OCI-LY3 (cell line): Measurements from ENCODE around the gene CD302.

Source experiments
- H2AFZ ChIP-seq: fragments of 200-600, 300-600 bp; shearing (Covaris generic); 2 replicates; pipeline ENCODE4 v1.6.0; 2014; ENCODE audit warnings: antibody characterized with exemption, low read depth, low read length
- H3K27ac ChIP-seq: fragments of 200-600, 300-600 bp; sonication (generic); 2 replicates; pipeline ENCODE4 v1.5.1; 2014; ENCODE audit warnings: mild to moderate bottlenecking, low read length, moderate library complexity, mixed read lengths
- H3K27me3 ChIP-seq: fragments of 200-600, 300-600 bp; sonication (generic); 2 replicates; pipeline ENCODE4 v1.6.1; 2014; ENCODE audit warnings: low read depth, low read length, mixed read lengths
- H3K36me3 ChIP-seq: fragments of 200-600, 300-600 bp; sonication (generic); replicated peaks from 2 replicates; pipeline ENCODE3; 2014; ENCODE audit warnings: low read depth, low read length, mixed read lengths
- H3K4me1 ChIP-seq: fragments of 300-600, 200-600 bp; sonication (generic); 2 replicates; pipeline ENCODE4 v1.6.1; 2014; ENCODE audit warnings: low read length, mixed read lengths
- H3K4me2 ChIP-seq: fragments of 200-600, 300-600 bp; sonication (generic); 2 replicates; pipeline ENCODE4 v1.6.1; 2014; ENCODE audit warnings: low read length, mixed read lengths
- H3K4me3 ChIP-seq: fragments of 300-600, 200-600 bp; sonication (generic); 2 replicates; pipeline ENCODE4 v1.5.1; 2014; ENCODE audit warnings: antibody characterized with exemption, mild to moderate bottlenecking, low read length, moderate library complexity
- H3K79me2 ChIP-seq: fragments of 300-600, 200-600 bp; shearing (Covaris generic); 2 replicates; pipeline ENCODE4 v1.6.1; 2014; ENCODE audit warnings: mild to moderate bottlenecking, low read length, mixed read lengths
- H3K9ac ChIP-seq: fragments of 300-600, 200-600 bp; shearing (Covaris generic); 2 replicates; pipeline ENCODE4 v1.6.0; 2014; ENCODE audit warnings: mild to moderate bottlenecking, low read length, moderate library complexity
- H3K9me3 ChIP-seq: fragments of 200-600, 300-600 bp; shearing (Covaris generic); 2 replicates; pipeline ENCODE4 v1.6.1; 2014; ENCODE audit warnings: low read length, mixed read lengths; ENCODE audit not compliant: insufficient read depth
- H4K20me1 ChIP-seq: fragments of 200-600, 300-600 bp; sonication (generic); 2 replicates; pipeline ENCODE4 v1.6.1; 2016; ENCODE audit warnings: low read length, mixed read lengths; ENCODE audit not compliant: insufficient read depth
- EZH2phosphoT487 ChIP-seq: fragments of 200-600 bp; shearing (Covaris generic); IDR thresholded peaks from 2 replicates; pipeline ENCODE4 v1.6.1; 2018; ENCODE audit warnings: antibody characterized with exemption, mixed run types, low read depth
- TF ChIP-seq, protein P1 (sequence below): fragments of 200-600, 300-600 bp; sonication (generic); IDR thresholded peaks from 2 replicates; pipeline ENCODE4 v1.5.1; 2014; ENCODE audit warnings: antibody characterized with exemption, low read length, low read depth

Gene CD302

DNA sequence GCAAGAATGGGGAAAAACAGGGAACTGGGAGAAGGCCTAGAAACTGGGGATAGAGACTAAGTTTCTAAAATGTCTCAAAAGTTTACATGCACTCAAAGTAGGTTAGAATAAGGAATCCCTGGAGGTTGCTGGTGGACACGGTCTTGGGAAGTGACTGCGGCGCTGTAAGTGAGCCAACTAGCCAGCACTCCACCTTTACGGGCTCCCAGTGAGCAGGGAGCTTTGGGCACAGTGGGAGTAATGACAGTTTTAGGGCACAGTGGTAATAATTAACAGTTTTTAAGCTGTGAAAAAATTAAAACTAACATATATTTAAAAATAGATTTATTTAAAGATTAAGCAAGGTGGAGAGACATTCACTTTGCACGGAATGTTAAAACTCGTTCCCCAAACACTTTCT is 20.9 kb upstream of the CD302 start:
- no peaks in the 10 kb centered on the region for H3K79me2 ChIP-seq
- H3K9ac ChIP-seq: no peak overlapping the region
- TF ChIP-seq, protein P1, sequence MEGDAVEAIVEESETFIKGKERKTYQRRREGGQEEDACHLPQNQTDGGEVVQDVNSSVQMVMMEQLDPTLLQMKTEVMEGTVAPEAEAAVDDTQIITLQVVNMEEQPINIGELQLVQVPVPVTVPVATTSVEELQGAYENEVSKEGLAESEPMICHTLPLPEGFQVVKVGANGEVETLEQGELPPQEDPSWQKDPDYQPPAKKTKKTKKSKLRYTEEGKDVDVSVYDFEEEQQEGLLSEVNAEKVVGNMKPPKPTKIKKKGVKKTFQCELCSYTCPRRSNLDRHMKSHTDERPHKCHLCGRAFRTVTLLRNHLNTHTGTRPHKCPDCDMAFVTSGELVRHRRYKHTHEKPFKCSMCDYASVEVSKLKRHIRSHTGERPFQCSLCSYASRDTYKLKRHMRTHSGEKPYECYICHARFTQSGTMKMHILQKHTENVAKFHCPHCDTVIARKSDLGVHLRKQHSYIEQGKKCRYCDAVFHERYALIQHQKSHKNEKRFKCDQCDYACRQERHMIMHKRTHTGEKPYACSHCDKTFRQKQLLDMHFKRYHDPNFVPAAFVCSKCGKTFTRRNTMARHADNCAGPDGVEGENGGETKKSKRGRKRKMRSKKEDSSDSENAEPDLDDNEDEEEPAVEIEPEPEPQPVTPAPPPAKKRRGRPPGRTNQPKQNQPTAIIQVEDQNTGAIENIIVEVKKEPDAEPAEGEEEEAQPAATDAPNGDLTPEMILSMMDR: no peak
- TF ChIP-seq EZH2phosphoT487: no peak

GRCh38 chr2:159817283-159817682 is 19.3 kb upstream of the CD302 start:
- H3K4me2 ChIP-seq: no peak overlapping the region
- peaks cover 28% of the 10 kb centered on the region for H3K36me3 ChIP-seq
- no peaks in the 10 kb centered on the region for H3K9me3 ChIP-seq
- no peaks in the 10 kb centered on the region for H3K27me3 ChIP-seq
- no peak overlapping the region for H3K9ac ChIP-seq
- no peaks in the 10 kb centered on the region for H4K20me1 ChIP-seq
- H3K79me2 ChIP-seq: no peaks in the 10 kb centered on the region
- TF ChIP-seq, protein P1: no peak
- H2AFZ ChIP-seq: no peak overlapping the region
- no peak overlapping the region for H3K4me3 ChIP-seq
- H3K27ac ChIP-seq: no peak overlapping the region
- no peaks in the 10 kb centered on the region for H3K4me1 ChIP-seq

More for the DNA sequence above, 20.9 kb upstream of the CD302 start:
- Histone ChIP-seq H3K4me3 (no peak overlapping the region), H3K27ac (no peak overlapping the region), H4K20me1 (no peaks in the 10 kb centered on the region), H3K4me1 (no peaks in the 10 kb centered on the region), H2AFZ (no peak overlapping the region), H3K36me3 (peaks cover 18% of the 10 kb centered on the region), H3K9me3 (no peaks in the 10 kb centered on the region), H3K27me3 (no peaks in the 10 kb centered on the region), H3K4me2 (no peak overlapping the region)

GRCh38 chr2:159811232-159811631 is 13.2 kb upstream of the CD302 start:
- TF ChIP-seq, protein P1: no peak
- no peak for TF ChIP-seq EZH2phosphoT487
- no peak overlapping the region for H3K4me2 ChIP-seq
- H3K9ac ChIP-seq: no peak overlapping the region
- peaks cover 49% of the 10 kb centered on the region for H3K36me3 ChIP-seq
- H4K20me1 ChIP-seq: no peaks in the 10 kb centered on the region
- H3K9me3 ChIP-seq: no peaks in the 10 kb centered on the region
- H2AFZ ChIP-seq: no peak overlapping the region
- no peak overlapping the region for H3K27ac ChIP-seq
- no peaks in the 10 kb centered on the region for H3K79me2 ChIP-seq
- no peaks in the 10 kb centered on the region for H3K4me1 ChIP-seq
- no peak overlapping the region for H3K4me3 ChIP-seq
- H3K27me3 ChIP-seq: no peaks in the 10 kb centered on the region

- Histone ChIP-seq H3K4me2 (no peak overlapping the region), H3K36me3 (peaks cover 54% of the 10 kb centered on the region), H3K9me3 (no peaks in the 10 kb centered on the region)
These were observed 10.0 kb upstream of the CD302 start for GRCh38 chr2:159808032-159808425.

More at GRCh38 chr2:159808032-159808425, 10.0 kb upstream of the CD302 start:
- no peak overlapping the region for H3K4me3 ChIP-seq
- no peaks in the 10 kb centered on the region for H4K20me1 ChIP-seq
- TF ChIP-seq, protein P1: no peak
- TF ChIP-seq EZH2phosphoT487: no peak
- no peaks in the 10 kb centered on the region for H3K79me2 ChIP-seq
- no peak overlapping the region for H3K27ac ChIP-seq
- 0 out of 2 replicates have a peak, but pooled peaks cover under 1% of the 10 kb centered on the region for H3K4me1 ChIP-seq
- H3K27me3 ChIP-seq: no peaks in the 10 kb centered on the region
- no peak overlapping the region for H3K9ac ChIP-seq
- H2AFZ ChIP-seq: no peak overlapping the region
